NCI-H1048 (cell line): ENCODE results near the gene OAT.
"Not testable (repeated sequence)": the region's sequence is repeated elsewhere in the genome, so short reads cannot be mapped to it uniquely, and the experiment has no call there.

Experiments
- DNase-seq: peaks from one replicate; lab custom pipeline; 2025; lab: John Stamatoyannopoulos, UW

The OAT gene

GRCh38 chr10:124447751-124448466, 29.2 kb upstream of the OAT start:
- DNase-seq, result no peak

- DNase-seq, result no peak
These were observed 28.4 kb upstream of the OAT start for GRCh38 chr10:124446830-124447750.

DNA sequence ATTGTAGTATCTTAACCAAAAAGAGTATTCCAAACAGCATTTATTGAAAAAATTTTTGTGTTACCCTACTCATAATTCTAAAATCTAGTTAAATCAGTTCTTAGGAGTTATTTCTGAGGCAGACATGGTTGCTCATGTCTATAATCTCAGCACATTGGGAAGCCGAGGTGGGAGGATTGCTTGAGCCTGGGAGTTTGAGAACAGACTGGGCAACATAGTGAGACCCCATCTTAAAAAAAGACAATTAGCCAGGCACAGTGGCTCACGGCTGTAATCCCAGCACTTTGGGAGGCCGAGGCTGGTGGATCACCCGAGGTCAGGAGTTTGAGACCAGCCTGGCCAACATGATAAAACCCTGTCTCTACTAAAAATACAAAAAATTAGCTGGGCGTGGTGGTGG, 23.0 kb upstream of the OAT start:
- DNase-seq, result not testable (repeated sequence)

DNA sequence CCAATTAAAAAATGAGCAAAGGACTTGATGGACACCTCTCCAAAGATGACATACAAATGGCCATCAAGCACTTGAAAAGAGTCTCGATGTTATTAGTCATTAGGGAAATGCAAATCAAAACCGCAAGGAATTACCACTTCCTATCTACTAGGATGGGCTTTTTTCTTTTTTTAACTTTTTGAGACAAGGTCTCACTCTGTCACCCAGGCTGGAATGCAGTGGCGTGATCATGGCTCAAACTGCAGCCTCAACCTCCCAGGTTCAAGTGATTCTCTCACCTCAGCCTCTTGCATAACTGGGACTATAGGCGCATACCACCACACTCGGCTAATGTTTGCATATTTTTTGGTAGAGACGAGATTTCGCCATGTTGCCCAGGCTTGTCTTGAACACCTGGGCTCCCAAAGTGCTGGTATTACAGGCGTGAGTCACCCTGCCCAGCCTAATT, 17.5 kb upstream of the OAT start:
- DNase-seq, result no peak

- DNase-seq, result not testable (repeated sequence)
These were observed 17.0 kb upstream of the OAT start for GRCh38 chr10:124435683-124436082.

DNA sequence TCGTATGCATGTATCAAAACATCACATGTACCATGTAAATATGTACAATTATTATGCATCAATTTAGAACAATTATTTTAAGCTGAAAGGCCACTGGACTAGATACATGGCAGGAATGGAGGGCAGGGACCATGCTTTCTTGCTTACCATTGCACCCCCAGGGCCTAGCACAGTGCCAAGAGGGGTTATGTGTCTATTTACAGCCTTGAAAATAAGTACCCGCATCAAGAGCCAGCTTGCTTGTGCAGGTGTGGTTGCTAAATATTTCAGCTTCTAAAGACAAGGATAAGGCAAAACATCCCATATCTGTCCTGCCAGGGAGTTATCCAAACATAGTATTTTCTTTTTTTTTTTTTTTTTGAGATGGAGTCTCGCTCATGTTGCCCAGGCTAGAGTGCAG, 14.7 kb upstream of the OAT start:
- DNase-seq, result no peak

DNA sequence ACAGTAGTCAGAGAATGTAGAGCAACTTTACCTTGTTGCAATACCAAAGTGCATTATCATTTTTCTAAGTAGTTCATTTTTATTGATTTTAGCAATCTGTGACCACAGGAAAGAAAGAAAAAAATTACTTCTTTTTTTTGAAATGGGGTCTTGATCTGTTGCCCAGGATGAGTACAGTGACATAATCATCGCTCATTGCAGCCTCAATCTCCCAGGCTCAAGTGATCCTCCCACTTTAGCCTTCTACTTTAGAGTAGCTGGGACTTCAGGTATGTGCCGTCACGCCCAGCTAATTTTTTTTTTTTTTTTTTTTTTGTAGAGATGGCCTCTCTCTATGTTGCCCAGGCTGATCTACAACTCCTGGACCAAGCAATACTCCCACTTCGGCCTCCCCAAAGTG, 11.4 kb upstream of the OAT start:
- no peak for DNase-seq

DNA sequence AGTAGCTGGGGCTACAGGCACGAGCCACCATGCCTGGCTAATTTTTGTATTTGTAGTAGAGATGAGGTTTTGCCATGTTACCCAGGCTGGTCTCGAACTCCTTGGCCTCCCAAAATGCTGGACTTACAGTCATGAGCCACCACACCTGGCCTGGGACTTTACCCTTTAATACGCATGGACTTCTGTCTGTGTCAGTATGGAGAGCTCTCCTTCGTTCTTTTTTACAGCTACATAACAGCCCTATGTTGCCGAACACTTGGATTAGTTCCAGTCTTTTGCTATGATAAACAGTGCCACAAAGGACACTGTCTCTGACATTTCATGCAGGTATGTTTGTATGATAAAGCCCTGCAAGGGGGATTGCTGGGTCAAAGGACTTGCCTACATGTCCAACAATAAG, 10.9 kb upstream of the OAT start:
- no peak for DNase-seq

DNA sequence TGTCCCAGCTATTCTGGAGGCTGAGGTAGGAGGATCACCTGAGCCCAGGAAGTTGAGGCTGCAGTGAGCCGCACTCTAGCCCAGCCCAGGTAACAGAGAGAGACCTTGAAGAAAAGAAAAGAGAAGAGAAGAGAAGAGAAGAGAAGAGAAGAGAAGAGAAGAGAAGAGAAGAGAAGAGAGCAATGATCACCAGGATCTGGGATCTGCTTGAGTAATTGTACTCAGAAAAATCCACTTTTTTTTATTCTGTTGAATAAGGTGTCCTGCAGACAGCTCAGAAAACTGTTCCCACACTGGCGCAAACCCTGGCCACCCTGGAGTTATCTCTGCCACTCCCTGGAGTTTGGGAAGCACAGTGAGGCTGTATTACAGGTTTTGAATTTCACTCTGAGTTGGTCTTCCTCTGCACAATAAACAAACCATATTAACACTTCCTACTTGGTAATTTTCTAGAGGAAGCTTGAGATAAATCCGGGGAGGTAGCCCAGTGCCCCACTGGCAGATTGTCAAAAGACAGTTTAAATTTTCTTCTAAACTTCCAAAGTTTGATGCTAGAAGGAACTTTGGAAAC, 9.6 kb upstream of the OAT start:
- DNase-seq, result no peak

DNA sequence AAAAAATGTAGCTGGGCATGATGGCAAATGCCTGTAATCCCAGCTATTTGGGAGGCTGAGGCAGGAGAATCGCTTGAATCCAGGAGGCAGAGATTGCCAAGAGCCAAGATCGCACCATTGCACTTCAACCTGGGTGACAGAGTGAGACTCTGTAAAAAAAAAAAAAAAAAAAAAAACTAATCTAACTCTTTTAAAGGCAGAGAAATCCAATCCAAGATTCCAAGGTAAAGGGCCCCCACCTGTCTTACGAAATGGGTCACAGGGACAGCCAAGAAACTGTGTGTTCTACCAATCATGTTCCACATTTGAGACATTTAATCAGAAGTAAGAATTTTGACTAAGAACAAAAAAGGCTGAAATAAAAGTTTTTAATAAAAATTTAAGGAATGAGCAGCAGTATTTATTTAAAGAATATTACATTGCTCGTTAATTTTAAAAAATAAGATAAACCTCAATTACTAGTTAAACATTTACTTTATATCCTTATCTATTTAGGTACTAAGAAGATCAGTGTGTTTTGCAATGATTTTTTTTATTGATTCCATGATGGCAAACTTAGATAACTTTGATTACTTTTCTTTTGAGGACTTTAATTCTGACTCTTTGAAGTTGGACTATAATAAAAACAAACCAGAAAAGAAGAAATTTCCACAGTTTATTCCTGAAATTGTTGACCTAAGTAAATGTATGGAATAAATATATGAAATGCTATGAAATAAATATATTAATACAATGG, 6.7 kb upstream of the OAT start:
- DNase-seq, result no peak

- no peak for DNase-seq
These were observed 5.1 kb upstream of the OAT start for GRCh38 chr10:124423813-124424212.

DNA sequence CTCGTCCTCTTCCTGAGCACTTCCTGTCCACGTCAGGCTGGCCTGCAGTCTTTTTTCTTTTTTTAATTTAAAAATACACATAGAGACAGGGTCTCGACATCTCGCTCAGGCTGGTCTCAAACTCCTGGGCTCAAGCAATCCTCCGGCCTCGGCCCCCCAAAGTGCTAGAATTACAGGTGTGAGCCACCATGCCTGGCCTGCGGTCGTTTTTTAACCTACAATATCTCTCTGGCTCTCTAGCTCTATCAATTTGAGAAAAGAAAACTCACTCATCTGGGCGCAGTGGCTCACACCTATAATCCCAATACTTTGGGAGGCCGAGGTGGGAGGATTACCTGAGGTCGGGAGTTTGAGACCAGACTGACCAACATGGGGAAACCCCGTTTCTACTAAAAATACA, 4.0 kb upstream of the OAT start:
- DNase-seq, result no peak

GRCh38 chr10:124420254-124420653, 1.5 kb upstream of the OAT start:
- DNase-seq, result no peak

- no peak for DNase-seq
These were observed 912 bp upstream of the OAT start for GRCh38 chr10:124419635-124420034.

- no peak for DNase-seq
These were observed 613 bp downstream of the OAT start for GRCh38 chr10:124417895-124418725.

GRCh38 chr10:124416733-124417132, 2.0 kb downstream of the OAT start:
- no peak for DNase-seq

DNA sequence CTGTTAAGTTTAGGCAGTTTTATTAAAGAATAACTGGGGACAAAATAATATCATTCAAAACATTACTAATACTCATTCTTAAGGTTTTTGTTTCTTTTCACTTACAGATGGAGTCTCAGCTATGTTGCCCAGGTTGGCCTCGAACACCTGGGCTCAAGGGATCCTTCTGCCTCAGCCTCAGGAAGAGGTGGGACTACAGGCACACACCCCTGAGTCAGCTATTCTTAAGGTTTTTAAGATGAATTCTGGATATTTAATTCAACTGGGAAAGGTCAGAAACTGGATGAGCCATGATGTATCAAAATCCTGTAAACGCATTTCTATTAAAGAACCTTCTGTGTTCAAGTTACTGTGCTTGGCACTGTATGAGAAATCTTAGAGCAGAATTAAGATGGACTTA, 3.5 kb downstream of the OAT start:
- no peak for DNase-seq

DNA sequence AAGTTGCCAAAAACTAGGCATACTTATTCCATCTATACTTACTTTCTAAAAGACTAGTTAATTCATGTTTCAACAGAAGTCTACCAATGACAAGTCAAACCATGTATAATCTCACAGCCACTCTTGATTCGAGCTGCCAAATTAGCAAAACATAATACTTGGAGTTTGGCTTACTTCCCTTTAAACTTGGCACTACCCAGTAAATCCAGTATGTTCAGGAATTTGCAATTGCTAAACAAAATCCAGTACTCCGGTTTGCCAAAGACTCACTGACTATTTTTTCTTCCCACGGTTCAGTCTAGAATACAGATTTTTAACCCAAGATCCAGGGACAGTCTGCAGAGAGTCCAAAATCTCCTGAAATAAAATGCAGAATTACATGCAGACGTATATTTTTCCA, 4.6 kb downstream of the OAT start:
- DNase-seq, result no peak

DNA sequence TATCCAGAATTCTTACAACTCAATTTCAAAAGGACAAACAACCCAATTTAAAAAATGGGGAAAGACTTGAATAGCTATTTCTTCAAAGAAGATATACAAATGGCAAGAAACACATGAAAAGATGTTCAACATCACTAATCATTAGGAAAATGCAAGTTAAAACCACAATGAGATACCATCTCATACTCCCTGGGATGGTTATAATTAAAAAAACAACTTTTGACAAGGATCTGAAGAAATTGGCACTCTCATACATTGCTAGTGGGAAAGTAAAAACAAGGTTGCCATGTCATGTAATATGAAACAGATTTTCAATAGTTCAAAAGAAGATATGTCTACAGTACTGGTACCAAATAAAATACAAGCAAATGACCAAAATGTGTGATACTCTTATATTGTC, 9.0 kb downstream of the OAT start:
- DNase-seq, result no peak

DNA sequence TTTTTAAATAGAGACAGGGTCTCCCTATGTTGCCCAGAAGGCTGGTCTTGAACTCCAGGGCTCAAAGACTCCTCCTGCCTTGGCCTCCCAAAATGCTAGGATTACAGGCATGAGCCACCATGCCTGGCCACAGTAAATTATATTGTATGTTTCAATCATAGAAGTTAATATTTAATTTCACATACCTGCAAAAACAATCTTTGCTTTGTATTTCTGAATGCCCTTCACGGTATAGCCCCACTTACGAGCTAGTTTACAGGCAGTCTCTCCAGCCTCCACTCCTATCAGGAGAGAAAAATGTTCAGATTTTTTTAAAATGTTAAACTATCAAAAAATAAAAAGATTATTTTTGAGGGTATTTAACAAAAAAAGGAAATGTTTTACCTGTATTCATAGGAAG, 10.4 kb downstream of the OAT start:
- no peak for DNase-seq

GRCh38 chr10:124407456-124407855, 11.3 kb downstream of the OAT start:
- DNase-seq, result no peak
